ENCODE measurements around the gene FAM20A. TPM values are rescaled to one million over a fixed set of nuclear protein-coding genes. Genes with fewer than 3 reads are reported as not detected.

The FAM20A gene
- total RNA-seq, 1 donor from 2014 or later = 38.7 TPM

- TF ChIP-seq, protein P1, sequence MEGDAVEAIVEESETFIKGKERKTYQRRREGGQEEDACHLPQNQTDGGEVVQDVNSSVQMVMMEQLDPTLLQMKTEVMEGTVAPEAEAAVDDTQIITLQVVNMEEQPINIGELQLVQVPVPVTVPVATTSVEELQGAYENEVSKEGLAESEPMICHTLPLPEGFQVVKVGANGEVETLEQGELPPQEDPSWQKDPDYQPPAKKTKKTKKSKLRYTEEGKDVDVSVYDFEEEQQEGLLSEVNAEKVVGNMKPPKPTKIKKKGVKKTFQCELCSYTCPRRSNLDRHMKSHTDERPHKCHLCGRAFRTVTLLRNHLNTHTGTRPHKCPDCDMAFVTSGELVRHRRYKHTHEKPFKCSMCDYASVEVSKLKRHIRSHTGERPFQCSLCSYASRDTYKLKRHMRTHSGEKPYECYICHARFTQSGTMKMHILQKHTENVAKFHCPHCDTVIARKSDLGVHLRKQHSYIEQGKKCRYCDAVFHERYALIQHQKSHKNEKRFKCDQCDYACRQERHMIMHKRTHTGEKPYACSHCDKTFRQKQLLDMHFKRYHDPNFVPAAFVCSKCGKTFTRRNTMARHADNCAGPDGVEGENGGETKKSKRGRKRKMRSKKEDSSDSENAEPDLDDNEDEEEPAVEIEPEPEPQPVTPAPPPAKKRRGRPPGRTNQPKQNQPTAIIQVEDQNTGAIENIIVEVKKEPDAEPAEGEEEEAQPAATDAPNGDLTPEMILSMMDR (IDR thresholded peaks at IDR 0.05) = no peak
- Histone ChIP-seq H3K27ac (no peak overlapping the region), H3K27me3 (ENCODE audit: low read depth) (peaks cover under 1% of the 10 kb centered on the region), H3K4me3 (no peak overlapping the region), H3K36me3 (no peaks in the 10 kb centered on the region), H3K4me1 (peaks cover 41% of the 10 kb centered on the region), H3K9me3 (no peaks in the 10 kb centered on the region)
- no peak for ATAC-seq
- intact Hi-C loops (cut with DNase I) = no loop called here
- no peak for DNase-seq
These were observed 6.6 kb downstream of the FAM20A start for GRCh38 chr17:68594552-68594951.

- Histone ChIP-seq H3K4me3 (no peak overlapping the region), H3K27ac (no peak overlapping the region), H3K9me3 (no peaks in the 10 kb centered on the region), H3K4me1 (peaks cover 33% of the 10 kb centered on the region), H3K36me3 (no peaks in the 10 kb centered on the region), H3K27me3 (ENCODE audit: low read depth) (no peaks in the 10 kb centered on the region)
- no peak for DNase-seq
- no peak for ATAC-seq
- TF ChIP-seq, protein P1 (IDR thresholded peaks at IDR 0.05) = no peak
- intact Hi-C loops (cut with DNase I) = no loop called here
These were observed 8.2 kb downstream of the FAM20A start for GRCh38 chr17:68592682-68593641.

GRCh38 chr17:68592009-68592408, 9.2 kb downstream of the FAM20A start:
- Histone ChIP-seq H3K27me3 (ENCODE audit: low read depth) (no peaks in the 10 kb centered on the region), H3K36me3 (no peaks in the 10 kb centered on the region), H3K4me3 (no peak overlapping the region), H3K27ac (no peak overlapping the region), H3K9me3 (no peaks in the 10 kb centered on the region), H3K4me1 (peaks cover 24% of the 10 kb centered on the region)
- no peak for DNase-seq
- ATAC-seq = no peak
- intact Hi-C loops (cut with DNase I) = no loop called here
- TF ChIP-seq, protein P1 (IDR thresholded peaks at IDR 0.05) = no peak

DNA sequence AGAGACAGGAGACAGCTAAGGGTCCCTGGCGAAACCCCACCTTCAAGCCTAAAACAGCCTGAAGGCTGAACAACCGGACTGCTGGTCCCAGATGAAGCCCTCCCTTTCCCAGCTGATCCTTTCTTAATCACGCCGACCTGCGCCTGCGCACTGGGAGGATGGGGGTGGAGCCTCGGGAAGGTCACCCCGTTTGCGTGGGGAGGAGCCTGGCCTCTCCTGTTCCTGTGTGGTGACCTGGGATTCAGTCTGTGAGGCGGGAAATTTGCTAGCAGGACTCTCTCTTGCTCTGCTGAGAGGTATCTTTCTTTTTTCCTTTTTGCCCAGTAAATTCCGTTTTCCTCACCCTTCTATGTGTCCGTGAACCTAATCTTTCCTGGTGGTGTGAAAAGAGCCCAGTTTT, 9.6 kb downstream of the FAM20A start:
- DNase-seq = no peak
- intact Hi-C loops (cut with DNase I) = no loop called here
- Histone ChIP-seq H3K27ac (no peak overlapping the region), H3K4me3 (no peak overlapping the region), H3K27me3 (ENCODE audit: low read depth) (no peaks in the 10 kb centered on the region), H3K4me1 (peaks cover 21% of the 10 kb centered on the region), H3K9me3 (no peaks in the 10 kb centered on the region), H3K36me3 (no peaks in the 10 kb centered on the region)
- TF ChIP-seq, protein P1 (IDR thresholded peaks at IDR 0.05) = no peak
- no peak for ATAC-seq

DNA sequence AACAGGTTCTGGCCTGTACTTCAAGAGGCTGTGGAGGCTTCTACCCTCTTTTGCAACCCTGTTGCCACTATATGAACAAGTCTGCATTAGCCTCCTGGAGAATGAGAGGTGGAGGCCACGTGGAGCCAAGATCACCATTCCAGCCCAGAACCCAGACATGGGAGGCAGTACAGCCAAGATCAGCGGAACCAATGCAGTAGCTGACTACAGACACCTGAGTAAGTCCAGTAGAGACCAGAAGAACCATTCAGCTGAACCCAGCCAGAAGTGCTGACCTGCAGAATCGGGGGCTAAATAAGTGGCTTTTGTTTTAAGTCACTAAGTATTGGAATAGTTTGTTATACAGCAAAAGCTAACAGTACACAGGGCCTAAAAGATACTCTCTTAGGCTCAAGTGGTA, 12.1 kb downstream of the FAM20A start:
- ATAC-seq (no peak), DNase-seq (no peak)
- H3K4me3 ChIP-seq = no peak overlapping the region
- no peaks in the 10 kb centered on the region for H3K27me3 ChIP-seq (ENCODE audit: low read depth)
- intact Hi-C loops (cut with DNase I) = no loop called here
- TF ChIP-seq, protein P1 (IDR thresholded peaks at IDR 0.05) = no peak
- H3K9me3 ChIP-seq = no peaks in the 10 kb centered on the region
- H3K36me3 ChIP-seq = no peaks in the 10 kb centered on the region
- peaks cover 7% of the 10 kb centered on the region for H3K4me1 ChIP-seq
- H3K27ac ChIP-seq = no peak overlapping the region

All from lower lobe of right lung (tissue), 2 donors.